Chondrocyte (in vitro differentiated cells): ENCODE data around the gene OR52K1. TPM values are rescaled to one million over a fixed set of nuclear protein-coding genes. Genes with fewer than 3 reads are reported as not detected.

ENCODE experiments used
- DNase-seq: peaks from one replicate; pipeline ENCODE4 v3.0.0; 2021; ENCODE audit warnings: mixed read lengths, low spot score
- H3K27ac Mint-ChIP-seq: one replicate; pipeline ENCODE4 v1.8.0; 2021; ENCODE audit warnings: mild to moderate bottlenecking, moderate library complexity, mixed read lengths; ENCODE audit not compliant: unreplicated experiment
- H3K27me3 Mint-ChIP-seq: 2 replicates; pipeline ENCODE4 v1.8.0; 2021; ENCODE audit warnings: low read depth, mixed read lengths
- H3K36me3 Mint-ChIP-seq: 2 replicates; pipeline ENCODE4 v1.8.0; 2021; ENCODE audit warnings: low read depth, mixed read lengths
- H3K4me1 Mint-ChIP-seq: 2 replicates; pipeline ENCODE4 v1.8.0; 2021; ENCODE audit warnings: low read depth, mild to moderate bottlenecking, mixed read lengths
- H3K4me3 Mint-ChIP-seq: one replicate; pipeline ENCODE4 v1.8.0; 2021; ENCODE audit warnings: mild to moderate bottlenecking, moderate library complexity, mixed read lengths; ENCODE audit not compliant: unreplicated experiment
- H3K9me3 Mint-ChIP-seq: 2 replicates; pipeline ENCODE4 v1.8.0; 2021; ENCODE audit warnings: low read depth, mixed read lengths
- total RNA-seq: library from RNA; stranded (reverse); gene quantifications from 3 replicates; pipeline ENCODE4 v1.2.1, GENCODE V29; 2021
- TF ChIP-seq, protein P1 (sequence below): fragments of 200-600 bp; sonication (generic); IDR thresholded peaks from 2 replicates; pipeline ENCODE4 v1.5.0; 2021; ENCODE audit warnings: antibody characterized with exemption, mild to moderate bottlenecking, moderate library complexity

OR52K1 gene
- total RNA-seq, 1 donor from 2014 or later, result not detected

- Mint-ChIP-seq H3K27ac (peak overlapping the region; percentile 60), H3K9me3 (peaks cover 16% of the 10 kb centered on the region), H3K27me3 (peaks cover 4% of the 10 kb centered on the region), H3K4me1 (peaks cover 9% of the 10 kb centered on the region), H3K36me3 (no peaks in the 10 kb centered on the region), H3K4me3 (no peak overlapping the region)
- TF ChIP-seq, protein P1, sequence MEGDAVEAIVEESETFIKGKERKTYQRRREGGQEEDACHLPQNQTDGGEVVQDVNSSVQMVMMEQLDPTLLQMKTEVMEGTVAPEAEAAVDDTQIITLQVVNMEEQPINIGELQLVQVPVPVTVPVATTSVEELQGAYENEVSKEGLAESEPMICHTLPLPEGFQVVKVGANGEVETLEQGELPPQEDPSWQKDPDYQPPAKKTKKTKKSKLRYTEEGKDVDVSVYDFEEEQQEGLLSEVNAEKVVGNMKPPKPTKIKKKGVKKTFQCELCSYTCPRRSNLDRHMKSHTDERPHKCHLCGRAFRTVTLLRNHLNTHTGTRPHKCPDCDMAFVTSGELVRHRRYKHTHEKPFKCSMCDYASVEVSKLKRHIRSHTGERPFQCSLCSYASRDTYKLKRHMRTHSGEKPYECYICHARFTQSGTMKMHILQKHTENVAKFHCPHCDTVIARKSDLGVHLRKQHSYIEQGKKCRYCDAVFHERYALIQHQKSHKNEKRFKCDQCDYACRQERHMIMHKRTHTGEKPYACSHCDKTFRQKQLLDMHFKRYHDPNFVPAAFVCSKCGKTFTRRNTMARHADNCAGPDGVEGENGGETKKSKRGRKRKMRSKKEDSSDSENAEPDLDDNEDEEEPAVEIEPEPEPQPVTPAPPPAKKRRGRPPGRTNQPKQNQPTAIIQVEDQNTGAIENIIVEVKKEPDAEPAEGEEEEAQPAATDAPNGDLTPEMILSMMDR, result no peak
- DNase-seq, result no peak
Measured at GRCh38 chr11:4460151-4460550, 22.3 kb upstream of the OR52K1 start.

- Mint-ChIP-seq H3K27me3 (peaks cover 5% of the 10 kb centered on the region), H3K9me3 (peaks cover 17% of the 10 kb centered on the region), H3K36me3 (no peaks in the 10 kb centered on the region), H3K4me3 (no peak overlapping the region), H3K4me1 (peaks cover 9% of the 10 kb centered on the region), H3K27ac (no peak overlapping the region)
- no peak for DNase-seq
- TF ChIP-seq, protein P1, result no peak
Measured at GRCh38 chr11:4464216-4465159, 18.0 kb upstream of the OR52K1 start.

GRCh38 chr11:4465407-4465806 lies 17.0 kb upstream of the OR52K1 start:
- peaks cover 12% of the 10 kb centered on the region for H3K27me3 Mint-ChIP-seq
- no peak overlapping the region for H3K27ac Mint-ChIP-seq
- H3K9me3 Mint-ChIP-seq, result peaks cover 17% of the 10 kb centered on the region
- no peak overlapping the region for H3K4me3 Mint-ChIP-seq
- TF ChIP-seq, protein P1, result no peak
- DNase-seq, result no peak
- peaks cover 6% of the 10 kb centered on the region for H3K4me1 Mint-ChIP-seq
- no peaks in the 10 kb centered on the region for H3K36me3 Mint-ChIP-seq

GRCh38 chr11:4466131-4466870 lies 16.1 kb upstream of the OR52K1 start:
- Mint-ChIP-seq H3K27me3 (peaks cover 18% of the 10 kb centered on the region), H3K9me3 (peaks cover 17% of the 10 kb centered on the region), H3K27ac (no peak overlapping the region), H3K4me3 (no peak overlapping the region), H3K4me1 (peaks cover 6% of the 10 kb centered on the region), H3K36me3 (no peaks in the 10 kb centered on the region)
- no peak for DNase-seq
- TF ChIP-seq, protein P1, result no peak

DNA sequence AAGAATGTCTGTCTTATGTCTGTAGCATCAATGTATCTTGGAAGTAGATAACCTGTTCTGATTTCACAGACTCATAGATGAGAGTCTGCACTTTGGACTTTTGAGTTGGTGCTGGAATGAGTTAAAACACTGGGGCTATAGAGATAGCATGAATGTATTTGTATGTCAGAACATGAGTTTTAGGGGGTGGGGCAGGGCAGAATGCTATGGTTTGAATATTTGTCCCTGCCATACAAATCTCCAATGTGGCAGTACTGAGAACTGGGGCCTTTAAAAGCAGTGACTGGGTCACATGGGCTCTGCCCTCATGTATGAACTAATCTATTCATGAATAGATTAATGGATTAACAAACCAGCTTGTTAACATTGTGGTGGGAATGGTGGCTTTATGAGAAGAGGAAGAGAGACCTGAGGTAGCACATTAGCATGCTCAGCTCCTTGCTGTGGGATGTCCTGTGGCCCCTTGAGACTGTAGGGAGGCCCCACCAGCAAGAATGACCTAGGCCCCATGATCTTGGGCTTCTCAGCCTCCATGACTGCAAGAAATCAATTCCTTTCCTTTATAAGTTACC lies 15.5 kb upstream of the OR52K1 start:
- Mint-ChIP-seq H3K4me3 (no peak overlapping the region), H3K27me3 (peaks cover 24% of the 10 kb centered on the region), H3K27ac (no peak overlapping the region), H3K36me3 (no peaks in the 10 kb centered on the region), H3K4me1 (peaks cover 6% of the 10 kb centered on the region), H3K9me3 (peaks cover 17% of the 10 kb centered on the region)
- TF ChIP-seq, protein P1, result no peak
- no peak for DNase-seq
